Stimulated activated CD4-positive, alpha-beta T cell treated with anti-CD3 and anti-CD28 coated beads, Interleukin-4, amount 100 ng/mL, for 1 hour (primary cell): ENCODE results near the gene C1orf159.
"Not testable (repeated sequence)": the region's sequence is repeated elsewhere in the genome, so short reads cannot be mapped to it uniquely, and the experiment has no call there.

ENCODE experiments used
- DNase-seq: peaks from one replicate; pipeline ENCODE4 v3.0.0-alpha.2; 2020

C1orf159 gene

GRCh38 chr1:1079408-1080121, 36.3 kb downstream of the C1orf159 start:
- peak; percentile 44 for DNase-seq

DNA sequence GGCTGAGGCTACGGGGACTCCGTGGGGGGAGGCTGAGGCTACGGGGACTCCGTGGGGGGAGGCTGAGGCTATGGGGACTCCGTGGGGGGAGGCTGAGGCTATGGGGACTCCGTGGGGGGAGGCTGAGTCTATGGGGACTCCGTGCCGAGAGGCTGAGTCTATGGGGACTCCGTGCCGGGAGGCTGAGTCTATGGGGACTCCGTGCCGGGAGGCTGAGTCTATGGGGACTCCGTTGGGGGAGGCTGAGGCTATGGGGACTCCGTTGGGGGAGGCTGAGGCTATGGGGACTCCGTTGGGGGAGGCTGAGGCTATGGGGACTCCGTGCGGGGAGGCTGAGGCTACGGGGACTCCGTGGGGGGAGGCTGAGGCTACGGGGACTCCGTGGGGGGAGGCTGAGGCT, 38.5 kb downstream of the C1orf159 start:
- not testable (repeated sequence) for DNase-seq

DNA sequence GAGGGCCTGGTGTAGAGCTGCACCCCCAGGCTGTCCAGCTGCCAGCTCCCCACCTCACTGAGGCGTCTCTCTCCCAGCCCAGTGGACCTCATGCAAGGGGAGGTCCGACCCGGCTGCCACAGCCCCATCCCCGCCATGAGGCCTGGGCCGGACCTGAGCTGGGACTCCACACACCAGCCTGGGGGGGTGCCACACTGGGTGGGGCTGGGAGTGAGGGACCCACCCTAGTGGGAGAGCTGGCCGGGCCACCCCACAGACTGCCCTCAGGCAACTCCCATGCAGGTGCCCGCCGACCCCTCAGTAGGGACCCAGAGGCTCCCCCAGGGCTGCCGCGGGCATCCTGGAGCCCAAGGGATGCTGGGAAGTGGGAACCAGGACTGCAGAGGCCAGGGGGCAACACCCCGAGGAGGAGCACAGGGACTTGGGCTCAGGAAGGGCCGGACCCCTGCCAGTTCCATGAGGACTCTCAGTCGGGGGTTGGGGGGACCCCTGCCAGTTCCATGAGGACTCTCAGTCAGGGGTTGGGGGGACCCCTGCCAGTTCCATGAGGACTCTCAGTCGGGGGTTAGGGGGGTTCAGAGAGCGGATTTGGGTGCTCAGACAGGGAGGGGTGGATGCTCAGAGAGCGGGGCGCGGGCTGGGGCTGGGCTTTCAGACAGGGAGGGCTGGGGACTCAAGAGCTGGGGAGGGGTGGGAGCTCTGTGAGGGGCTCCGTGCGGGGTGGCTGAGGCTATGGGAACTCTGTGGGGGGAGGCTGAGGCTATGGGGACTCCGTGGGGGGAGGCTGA, 40.5 kb downstream of the C1orf159 start:
- DNase-seq, result peak; percentile 1

DNA sequence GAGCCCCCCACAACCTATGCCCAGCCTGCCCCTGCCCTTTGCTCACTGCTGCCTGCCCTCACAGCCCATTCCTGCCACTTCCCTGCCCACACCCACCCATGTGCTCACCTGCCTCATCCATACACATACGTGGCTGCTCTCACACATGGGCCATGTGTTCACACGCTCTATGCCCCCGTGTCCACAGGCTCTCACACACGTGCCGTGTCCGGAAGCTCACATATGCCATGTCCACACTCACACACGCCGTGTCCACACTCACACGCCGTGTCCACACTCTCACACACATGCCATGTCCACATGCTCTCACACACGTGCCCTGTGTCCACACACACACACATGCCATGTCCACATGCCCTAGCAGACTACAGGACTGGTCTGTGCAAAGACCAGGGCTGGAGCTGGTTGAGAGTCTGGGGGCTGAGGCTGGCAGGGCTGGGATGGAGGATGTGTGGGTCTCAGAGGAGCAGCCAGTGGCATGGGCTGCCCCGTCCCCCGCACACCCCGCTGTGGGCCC, 41.2 kb downstream of the C1orf159 start:
- DNase-seq, result no peak

GRCh38 chr1:1073743-1074587, 41.9 kb downstream of the C1orf159 start, which contains the start of gene RNF223:
Gene RNF223, minus strand, starts transcription at chr1:1074306. Its CDS starts 1,740 bp downstream, at chr1:1072566.
- DNase-seq, result no peak

DNA sequence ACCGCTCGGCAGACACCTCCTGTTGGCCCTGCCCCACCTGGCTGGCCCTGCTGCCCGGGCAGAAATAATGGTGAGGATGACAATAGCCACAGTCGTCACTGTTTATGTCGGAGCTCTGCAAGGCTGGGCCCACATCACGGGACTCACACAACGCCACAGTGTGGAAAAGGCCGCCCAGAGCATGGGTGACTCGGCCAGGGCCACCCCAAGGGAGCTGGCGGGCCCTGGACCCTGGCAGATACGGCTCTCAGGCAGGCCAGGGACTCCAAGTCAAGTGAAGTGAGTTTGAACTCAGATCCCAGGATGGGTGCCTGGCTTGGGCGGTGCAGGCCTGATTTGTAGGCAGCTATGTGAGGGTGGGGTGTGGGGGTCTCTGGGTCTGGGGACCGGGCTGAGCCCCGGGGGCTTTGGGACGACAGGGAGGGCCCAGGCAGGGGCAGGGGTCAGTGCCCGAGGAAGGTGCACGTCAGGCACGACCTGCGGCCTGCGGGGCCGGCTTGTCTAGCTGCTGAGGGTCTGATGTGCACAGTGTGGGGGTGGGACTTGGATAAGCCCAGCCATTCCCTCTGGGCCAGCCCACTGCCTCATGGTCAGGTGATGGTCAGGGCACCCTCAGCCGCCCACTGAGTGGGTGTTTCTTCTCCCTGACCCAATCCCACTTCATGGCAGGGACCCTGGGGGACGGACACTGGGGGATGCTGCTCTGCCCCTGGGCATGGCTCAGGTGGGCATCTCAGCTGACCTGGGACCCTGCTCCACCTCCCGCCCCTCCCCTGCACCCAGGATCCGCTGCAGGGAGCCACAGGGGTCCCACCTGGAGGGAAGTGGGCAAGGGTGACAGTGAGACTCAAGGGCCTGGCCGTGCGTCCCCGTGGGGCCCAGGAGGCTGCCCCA, 42.8 kb downstream of the C1orf159 start:
- DNase-seq, result no peak

DNA sequence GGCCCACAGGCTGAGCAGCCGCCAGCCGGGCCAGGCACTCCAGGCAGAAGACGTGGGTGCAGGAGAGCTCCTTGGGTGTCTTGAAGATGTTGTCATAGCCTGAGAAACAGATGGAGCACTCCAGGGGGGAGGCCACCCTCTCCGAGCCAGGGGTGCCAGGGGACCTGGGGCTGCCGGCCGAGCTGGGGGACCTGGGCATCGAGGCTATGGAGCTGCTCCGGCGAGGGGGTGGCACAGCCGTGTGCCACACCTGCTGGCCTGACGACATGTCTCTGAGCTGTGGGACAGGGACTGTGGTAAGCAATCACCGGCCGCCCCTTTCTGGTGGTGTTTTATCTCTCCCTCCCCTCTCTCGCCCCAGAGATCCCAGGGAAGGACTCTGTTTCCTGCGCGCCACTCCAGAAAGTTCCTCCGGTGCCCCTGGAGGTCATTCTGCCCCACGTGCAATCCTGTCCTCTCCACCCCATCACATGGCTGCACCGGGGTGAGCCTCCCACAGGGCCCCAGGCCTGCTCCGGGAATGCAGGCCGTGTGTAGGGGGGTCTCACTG, 43.5 kb downstream of the C1orf159 start:
- DNase-seq, result no peak

GRCh38 chr1:1071486-1072298, 44.2 kb downstream of the C1orf159 start:
- no peak for DNase-seq

GRCh38 chr1:1069711-1070676, 45.9 kb downstream of the C1orf159 start:
- no peak for DNase-seq

DNA sequence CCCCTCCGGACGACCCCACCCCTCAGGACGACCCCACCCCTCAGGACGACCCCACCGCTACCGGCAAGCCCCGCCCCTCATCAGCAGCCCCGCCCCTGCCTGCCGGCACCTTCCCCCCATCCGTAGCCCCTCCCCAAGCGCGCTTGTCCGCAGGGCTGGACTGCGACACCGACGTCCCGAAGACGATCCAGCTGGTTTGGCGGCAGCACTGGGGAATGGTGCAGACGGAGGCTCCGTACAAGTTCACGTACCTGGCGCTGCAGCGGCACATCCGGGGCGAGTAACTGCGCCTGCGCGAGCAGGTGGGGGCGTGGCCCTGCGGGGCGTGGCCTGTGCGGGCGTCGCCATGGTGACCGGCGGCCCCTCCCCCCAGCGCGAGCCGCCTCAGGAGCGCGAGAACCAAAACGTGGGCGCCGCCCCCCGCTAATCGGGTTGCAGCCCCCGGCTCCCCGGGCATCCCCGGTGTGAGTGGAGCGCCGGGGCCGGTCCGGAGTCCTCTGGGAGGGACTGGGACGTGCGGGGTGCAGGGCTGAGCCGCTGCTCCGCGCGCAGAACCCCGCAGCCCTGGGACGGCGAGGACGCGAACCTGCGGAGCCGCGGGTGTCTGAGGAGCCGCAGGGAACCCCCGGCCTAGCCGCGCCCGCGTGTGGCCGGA, 46.7 kb downstream of the C1orf159 start:
- peak; percentile 89 for DNase-seq

- DNase-seq, result peak; percentile 41
Observed at GRCh38 chr1:1068517-1069055, 47.3 kb downstream of the C1orf159 start.

GRCh38 chr1:1067860-1068516, 47.9 kb downstream of the C1orf159 start:
- no peak for DNase-seq

DNA sequence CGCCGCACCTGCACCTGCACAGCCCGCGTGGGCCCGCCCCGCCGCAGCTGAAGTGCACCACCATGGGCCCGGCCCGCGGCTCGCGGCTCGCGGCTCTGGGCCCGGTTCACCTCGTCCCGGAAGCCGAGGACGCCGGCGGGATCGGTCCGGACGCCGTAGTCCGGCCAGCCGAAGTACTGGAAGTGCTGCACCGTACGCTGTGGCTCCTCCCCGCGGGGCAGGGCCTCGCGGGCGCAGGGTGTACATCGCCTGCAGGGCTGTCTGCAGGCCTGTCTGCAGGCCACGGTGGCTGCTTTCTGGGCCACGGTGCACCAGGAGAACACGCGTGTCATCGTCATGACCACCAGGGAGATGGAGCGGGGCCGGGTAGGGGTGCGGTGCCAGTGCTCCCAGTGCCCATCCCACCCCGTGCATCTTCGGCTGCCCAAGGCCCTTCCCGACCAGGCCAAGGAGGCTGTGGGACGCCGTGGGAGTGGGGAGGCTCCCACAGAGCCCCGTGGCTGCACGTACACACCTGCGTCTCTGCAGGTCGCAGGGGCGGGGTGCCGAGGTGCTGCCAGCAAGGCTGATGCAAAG, 48.5 kb downstream of the C1orf159 start:
- DNase-seq, result no peak

DNA sequence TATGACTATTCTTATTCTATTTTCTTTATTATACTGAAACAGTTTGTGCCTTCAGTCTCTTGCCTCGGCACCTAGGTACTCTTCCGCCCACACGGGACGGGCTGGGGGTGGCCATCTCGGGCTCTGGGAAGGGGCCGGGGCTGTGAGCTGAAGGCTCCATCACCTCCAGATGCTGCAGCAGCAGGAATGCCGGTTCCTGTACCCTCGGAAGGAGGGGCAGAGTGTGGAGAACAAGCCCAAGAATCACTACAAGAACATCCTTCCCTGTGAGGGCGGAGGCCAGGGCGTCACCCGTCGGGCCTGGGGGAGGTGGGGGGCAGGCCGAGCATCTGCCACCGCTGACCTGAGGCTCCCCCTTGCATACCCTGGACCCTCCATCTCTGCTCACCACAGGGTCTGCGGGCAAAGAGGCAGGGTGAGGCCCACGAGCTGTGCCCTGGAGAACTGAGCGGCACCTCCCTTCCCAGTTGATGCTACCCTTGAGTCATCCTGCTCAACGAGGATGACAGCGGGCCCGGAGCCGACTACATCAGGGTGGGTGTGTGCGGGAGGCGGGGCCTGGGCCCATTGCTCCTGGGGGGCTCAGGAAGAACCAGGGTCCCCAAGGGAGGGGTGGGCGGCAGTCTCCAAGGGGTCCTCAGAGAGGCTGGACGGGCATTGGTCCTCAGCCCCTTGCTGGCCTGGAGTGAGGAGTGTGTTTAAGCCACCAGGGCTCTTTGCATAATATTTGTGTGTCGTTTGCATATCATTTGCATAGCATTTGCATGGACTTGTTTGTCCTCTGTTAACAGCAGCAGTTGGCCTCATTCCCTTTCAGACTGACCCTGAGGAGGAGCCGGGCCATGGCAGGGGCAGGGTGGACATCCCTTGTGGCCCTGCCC, 49.2 kb downstream of the C1orf159 start:
- no peak for DNase-seq

DNA sequence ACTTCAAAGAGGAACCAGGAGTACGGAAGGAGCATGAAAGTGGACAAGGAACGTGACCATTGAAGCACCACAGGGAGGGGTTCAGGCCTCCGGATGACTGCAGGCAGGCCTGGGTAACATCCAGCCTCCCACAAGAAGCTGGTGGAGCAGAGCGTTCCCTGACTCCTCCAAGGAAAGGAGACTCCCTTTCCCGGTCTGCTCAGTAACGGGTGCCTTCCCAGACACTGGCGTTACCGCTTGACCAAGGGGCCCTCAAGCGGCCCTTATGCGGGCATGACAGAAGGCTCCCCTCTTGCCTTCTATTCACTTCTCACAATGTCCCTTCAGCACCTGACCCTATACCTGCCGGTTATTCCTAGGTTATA, 50.0 kb downstream of the C1orf159 start:
- not testable (repeated sequence) for DNase-seq

- no peak for DNase-seq
Observed at GRCh38 chr1:1065265-1065939, 50.5 kb downstream of the C1orf159 start.
